DOHH2 (cell line): ENCODE results near the gene KCNQ1.
"Not testable (repeated sequence)": the region's sequence is repeated elsewhere in the genome, so short reads cannot be mapped to it uniquely, and the experiment has no call there.

Source experiments
- H3F3A ChIP-seq: fragments of 200-600 bp; sonication (generic), shearing (Covaris generic); 2 replicates; pipeline ENCODE4 v1.6.0; 2016; ENCODE audit warnings: antibody characterized with exemption, mild to moderate bottlenecking; ENCODE audit not compliant: control insufficient read depth, insufficient read depth
- H3K27ac ChIP-seq: fragments of 200-600 bp; sonication (generic); 2 replicates; pipeline ENCODE4 v1.5.1; 2014; ENCODE audit warnings: low read depth, mild to moderate bottlenecking, low read length, moderate library complexity
- H3K27me3 ChIP-seq: fragments of 200-600 bp; sonication (generic); 2 replicates; pipeline ENCODE4 v1.6.1; 2014; ENCODE audit warnings: mild to moderate bottlenecking, low read length, mixed read lengths; ENCODE audit not compliant: control insufficient read depth
- H3K36me3 ChIP-seq: fragments of 200-600 bp; sonication (generic); 2 replicates; pipeline ENCODE4 v1.6.1; 2014; ENCODE audit warnings: mild to moderate bottlenecking, low read length, moderate library complexity, mixed read lengths; ENCODE audit not compliant: control insufficient read depth
- H3K4me1 ChIP-seq: fragments of 200-600 bp; sonication (generic); 2 replicates; pipeline ENCODE4 v1.6.1; 2014; ENCODE audit warnings: mild to moderate bottlenecking, low read length, mixed read lengths; ENCODE audit not compliant: control insufficient read depth
- H3K4me2 ChIP-seq: fragments of 200-600 bp; sonication (generic); 2 replicates; pipeline ENCODE4 v1.6.0; 2014; ENCODE audit warnings: mild to moderate bottlenecking, low read length, moderate library complexity
- H3K4me3 ChIP-seq: fragments of 200-600 bp; sonication (generic); 2 replicates; pipeline ENCODE4 v1.5.1; 2014; ENCODE audit warnings: mild to moderate bottlenecking, low read length, mixed read lengths
- H3K79me2 ChIP-seq: fragments of 200-600 bp; sonication (generic); 2 replicates; pipeline ENCODE4 v1.6.1; 2014; ENCODE audit warnings: mild to moderate bottlenecking, low read length, mixed read lengths; ENCODE audit not compliant: control insufficient read depth
- H3K9me2 ChIP-seq: fragments of 200-600 bp; sonication (generic); replicated peaks from 2 replicates; pipeline ENCODE4 v1.6.1; 2014; ENCODE audit warnings: mild to moderate bottlenecking, low read length, mixed read lengths; ENCODE audit not compliant: control insufficient read depth
- H3K9me3 ChIP-seq: fragments of 200-600 bp; sonication (generic); 2 replicates; pipeline ENCODE4 v1.6.1; 2014; ENCODE audit warnings: antibody characterized with exemption, low read length, mixed read lengths; ENCODE audit not compliant: control insufficient read depth, insufficient read depth
- H4K20me1 ChIP-seq: fragments of 200-600 bp; sonication (generic); 2 replicates; pipeline ENCODE4 v1.6.0; 2014; ENCODE audit warnings: low read depth, mild to moderate bottlenecking, antibody characterized with exemption, low read length, moderate library complexity; ENCODE audit not compliant: control insufficient read depth, insufficient read depth
- CTCF ChIP-seq: fragments of 200-600 bp; sonication (generic); IDR thresholded peaks from one replicate; pipeline ENCODE4 v1.5.1; 2014; ENCODE audit warnings: antibody characterized with exemption, mild to moderate bottlenecking, low read depth, low read length; ENCODE audit not compliant: poor library complexity, severe bottlenecking
- EZH2phosphoT487 ChIP-seq: fragments of 200-600 bp; sonication (generic); IDR thresholded peaks from 2 replicates; pipeline ENCODE4 v1.6.1; 2017; ENCODE audit warnings: borderline replicate concordance, mild to moderate bottlenecking, antibody characterized with exemption, low read length, moderate library complexity, mixed read lengths

The KCNQ1 gene

GRCh38 chr11:2477936-2478335, 33.1 kb downstream of the KCNQ1 start:
- H3K9me3 ChIP-seq = no peaks in the 10 kb centered on the region; the same call in 1 of the 2 replicates
- H4K20me1 ChIP-seq = no peaks in the 10 kb centered on the region
- no peaks in the 10 kb centered on the region for H3K36me3 ChIP-seq
- no peaks in the 10 kb centered on the region for H3K9me2 ChIP-seq
- TF ChIP-seq EZH2phosphoT487 (no peak), CTCF (no peak)
- H3K4me2 ChIP-seq = no peak overlapping the region
- H3K4me3 ChIP-seq = no peak overlapping the region
- no peaks in the 10 kb centered on the region for H3K79me2 ChIP-seq
- H3F3A ChIP-seq = no peaks in the 10 kb centered on the region
- H3K4me1 ChIP-seq = no peaks in the 10 kb centered on the region
- no peak overlapping the region for H3K27ac ChIP-seq
- no peaks in the 10 kb centered on the region for H3K27me3 ChIP-seq

GRCh38 chr11:2480067-2480873, 35.5 kb downstream of the KCNQ1 start:
- not testable (repeated sequence) for H3K27ac ChIP-seq, H3K4me3 ChIP-seq, H3K79me2 ChIP-seq, H3K9me3 ChIP-seq, H4K20me1 ChIP-seq, H3K4me1 ChIP-seq, H3K9me2 ChIP-seq, H3K36me3 ChIP-seq, H3F3A ChIP-seq, H3K4me2 ChIP-seq, H3K27me3 ChIP-seq

- Histone ChIP-seq H3K9me2 (no peaks in the 10 kb centered on the region), H3K27me3 (no peaks in the 10 kb centered on the region), H4K20me1 (no peaks in the 10 kb centered on the region), H3K79me2 (no peaks in the 10 kb centered on the region), H3K4me1 (no peaks in the 10 kb centered on the region), H3K9me3 (no peaks in the 10 kb centered on the region; the same call in 1 of the 2 replicates), H3K27ac (no peak overlapping the region), H3F3A (no peaks in the 10 kb centered on the region), H3K4me3 (no peak overlapping the region), H3K36me3 (no peaks in the 10 kb centered on the region), H3K4me2 (no peak overlapping the region)
- no peak for TF ChIP-seq CTCF
- TF ChIP-seq EZH2phosphoT487 = no peak
Measured at GRCh38 chr11:2480874-2481220, 36.0 kb downstream of the KCNQ1 start.

DNA sequence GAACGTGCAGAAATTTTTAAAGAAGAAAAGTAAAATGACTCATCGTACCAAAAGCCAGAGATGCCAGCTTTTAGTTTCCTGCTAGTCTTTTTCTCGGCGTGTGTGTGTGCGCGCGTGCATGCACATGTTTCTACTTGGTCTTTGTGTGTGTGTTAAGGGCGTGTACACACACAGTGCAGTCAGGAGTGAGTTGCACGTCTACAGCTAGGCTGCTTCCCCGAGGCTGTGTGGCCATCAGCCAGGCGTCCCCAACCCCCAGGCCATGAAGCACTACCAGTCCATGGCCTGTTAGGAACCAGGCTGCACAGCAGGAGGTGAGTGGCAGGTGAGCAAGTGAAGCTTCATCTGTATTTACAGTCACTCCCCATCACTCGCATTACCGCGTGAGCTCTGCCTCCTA, 36.4 kb downstream of the KCNQ1 start:
- Histone ChIP-seq H3K9me2 (no peaks in the 10 kb centered on the region), H3K9me3 (no peaks in the 10 kb centered on the region; the same call in 1 of the 2 replicates), H3K79me2 (no peaks in the 10 kb centered on the region), H3K36me3 (no peaks in the 10 kb centered on the region), H4K20me1 (no peaks in the 10 kb centered on the region), H3F3A (no peaks in the 10 kb centered on the region), H3K27ac (no peak overlapping the region), H3K4me3 (no peak overlapping the region), H3K4me1 (no peaks in the 10 kb centered on the region), H3K27me3 (no peaks in the 10 kb centered on the region), H3K4me2 (no peak overlapping the region)
- TF ChIP-seq EZH2phosphoT487 (no peak), CTCF (no peak)
